GM23338 (cell line): ENCODE measurements around the gene DNAJB8. TPM values are rescaled to one million over a fixed set of nuclear protein-coding genes. Genes with fewer than 3 reads are reported as not detected.

Experiments used
- ATAC-seq: fragments of 200-7000 bp; cut with Tn5 transposase; 3 replicates; pipeline ENCODE4 v1.9.1; 2020
- DNase-seq: peaks from one replicate; pipeline ENCODE4 v3.0.0-alpha.2; 2015; ENCODE audit warnings: low spot score
- H2AFZ ChIP-seq: fragments of 200-600 bp; sonication (generic); 2 replicates; pipeline ENCODE4 v1.8.0; 2016; ENCODE audit warnings: antibody characterized with exemption, mild to moderate bottlenecking, moderate library complexity
- H3F3A ChIP-seq: fragments of 200-600 bp; sonication (generic); replicated peaks from 2 replicates; pipeline ENCODE4 v1.8.0; 2017; ENCODE audit warnings: antibody characterized with exemption, mixed run types, low read depth
- H3K27ac ChIP-seq: fragments of 200-600 bp; sonication (generic); 2 replicates; pipeline ENCODE4 v1.6.1; 2016; ENCODE audit warnings: low read depth
- H3K27me3 ChIP-seq: fragments of 200-600 bp; sonication (generic); 2 replicates; pipeline ENCODE4 v1.8.0; 2016; ENCODE audit warnings: mild to moderate bottlenecking, mixed run types, moderate library complexity; ENCODE audit not compliant: insufficient read depth
- H3K36me3 ChIP-seq: fragments of 200-600 bp; sonication (generic); 2 replicates; pipeline ENCODE4 v1.8.0; 2016; ENCODE audit warnings: mild to moderate bottlenecking; ENCODE audit not compliant: insufficient read depth
- H3K4me1 ChIP-seq: fragments of 200-600 bp; sonication (generic); 2 replicates; pipeline ENCODE4 v1.8.0; 2016; ENCODE audit warnings: mild to moderate bottlenecking, moderate library complexity; ENCODE audit not compliant: insufficient read depth
- H3K4me2 ChIP-seq: fragments of 200-600 bp; sonication (generic); 2 replicates; pipeline ENCODE4 v1.7.1; 2017; ENCODE audit warnings: mixed run types
- H3K4me3 ChIP-seq: fragments of 200-600 bp; sonication (generic); 2 replicates; pipeline ENCODE4 v1.6.1; 2016; ENCODE audit warnings: mixed run types
- H3K79me2 ChIP-seq: fragments of 200-600 bp; sonication (generic); replicated peaks from 2 replicates; pipeline ENCODE4 v1.8.0; 2017; ENCODE audit warnings: mild to moderate bottlenecking; ENCODE audit not compliant: insufficient read depth
- H3K9me2 ChIP-seq: fragments of 200-600 bp; sonication (generic); 2 replicates; pipeline ENCODE4 v1.8.0; 2017; ENCODE audit not compliant: insufficient read depth
- H4K20me1 ChIP-seq: fragments of 200-600 bp; sonication (generic); replicated peaks from 2 replicates; pipeline ENCODE4 v1.8.0; 2017; ENCODE audit warnings: mild to moderate bottlenecking; ENCODE audit not compliant: insufficient read depth
- H3K27ac Mint-ChIP-seq: 2 replicates; pipeline ENCODE4 v1.8.0; 2020; ENCODE audit warnings: inconsistent platforms, mild to moderate bottlenecking, moderate library complexity, mixed read lengths
- H3K27me3 Mint-ChIP-seq: 3 replicates; pipeline ENCODE4 v1.8.0; 2022; ENCODE audit warnings: low read depth, mild to moderate bottlenecking, moderate library complexity, mixed read lengths, inconsistent platforms; ENCODE audit not compliant: insufficient read depth, poor library complexity
- H3K36me3 Mint-ChIP-seq: 3 replicates; pipeline ENCODE4 v1.8.0; 2021; ENCODE audit warnings: low read depth, mild to moderate bottlenecking, inconsistent platforms, moderate library complexity, mixed read lengths
- H3K4me1 Mint-ChIP-seq: 3 replicates; pipeline ENCODE4 v1.8.0; 2020; ENCODE audit warnings: mild to moderate bottlenecking, inconsistent platforms, mixed read lengths
- H3K4me3 Mint-ChIP-seq: 3 replicates; pipeline ENCODE4 v1.8.0; 2021; ENCODE audit warnings: moderate library complexity, mild to moderate bottlenecking, inconsistent platforms, mixed read lengths
- H3K9me3 Mint-ChIP-seq: 3 replicates; pipeline ENCODE4 v1.8.0; 2020; ENCODE audit warnings: moderate library complexity, mild to moderate bottlenecking, inconsistent platforms, mixed read lengths
- CREB1 ChIP-seq: fragments of 250-450 bp; sonication (Bioruptor Pico); IDR thresholded peaks from 2 replicates; pipeline ENCODE4 v1.5.0; 2020; ENCODE audit warnings: low read depth, mild to moderate bottlenecking, moderate library complexity
- EZH2 ChIP-seq: fragments of 200-600 bp; sonication (generic); IDR thresholded peaks from one replicate; pipeline ENCODE4 v1.8.0; 2017; ENCODE audit warnings: antibody characterized with exemption, mild to moderate bottlenecking, low read depth; ENCODE audit not compliant: unreplicated experiment
- EZH2phosphoT487 ChIP-seq: fragments of 200-600 bp; sonication (generic); IDR thresholded peaks from one replicate; pipeline ENCODE4 v1.8.1; 2018; ENCODE audit warnings: antibody characterized with exemption; ENCODE audit not compliant: unreplicated experiment
- JUNB ChIP-seq: IDR thresholded peaks from one replicate; pipeline ENCODE4 v1.6.1; 2016; ENCODE audit warnings: antibody characterized with exemption; ENCODE audit not compliant: unreplicated experiment
- NANOG ChIP-seq: IDR thresholded peaks from 2 replicates; pipeline ENCODE4 v1.6.1; 2016; ENCODE audit warnings: antibody characterized with exemption, borderline replicate concordance
- POLR2AphosphoS5 ChIP-seq: IDR thresholded peaks from 2 replicates; pipeline ENCODE4 v1.6.1; 2016; ENCODE audit warnings: antibody characterized with exemption, low read depth
- ZNF114 ChIP-seq: fragments of 250-450 bp; sonication (Bioruptor Pico); IDR thresholded peaks from 2 replicates; pipeline ENCODE4 v1.5.0; 2020; ENCODE audit warnings: mild to moderate bottlenecking, moderate library complexity
- ZNF331 ChIP-seq: fragments of 250-450 bp; sonication (Bioruptor Pico); IDR thresholded peaks from 2 replicates; pipeline ENCODE4 v1.5.0; 2020; ENCODE audit warnings: low read depth, mild to moderate bottlenecking, moderate library complexity
- ZNF462 ChIP-seq: fragments of 250-450 bp; sonication (Bioruptor Pico); IDR thresholded peaks from 2 replicates; pipeline ENCODE4 v1.5.0; 2020; ENCODE audit warnings: mild to moderate bottlenecking, moderate library complexity
- polyA plus RNA-seq: library from polyadenylated mRNA; unstranded; fragments of >200 nt; fragmentation: Nextera tagmentation; extraction: Ambion mirVana; gene quantifications from 2 replicates; pipeline ENCODE4 v1.2.1, GENCODE V29; 2016
- total RNA-seq: library from RNA; depleted of rRNA; stranded (reverse); fragments of >200 nt; shearing (Covaris generic); gene quantifications from 2 replicates; pipeline ENCODE4 v1.2.3, GENCODE V29; 2014
- TF ChIP-seq, protein P1 (sequence below): IDR thresholded peaks from one replicate; pipeline ENCODE4 v1.6.1; 2018; ENCODE audit warnings: antibody characterized with exemption; ENCODE audit not compliant: unreplicated experiment
- TF ChIP-seq, protein P2 (sequence below): IDR thresholded peaks from 2 replicates; pipeline ENCODE4 v1.6.1; 2016; ENCODE audit warnings: antibody characterized with exemption

Gene DNAJB8
- total and polyA plus RNA-seq, 2 experiments from 2014 or later: not detected

- Mint-ChIP-seq H3K27ac (no peak overlapping the region), H3K4me3 (no peak overlapping the region), H3K27me3 (peaks cover 20% of the 10 kb centered on the region), H3K4me1 (peaks cover 10% of the 10 kb centered on the region), H3K36me3 (no peaks in the 10 kb centered on the region; the same call in 2 of the 3 replicates), H3K9me3 (no peaks in the 10 kb centered on the region; the same call in 2 of the 3 replicates)
- no peaks in the 10 kb centered on the region for H3K79me2 ChIP-seq
- ATAC-seq (no peak), DNase-seq (no peak)
- TF ChIP-seq NANOG (no peak), EZH2 (no peak), ZNF114 (CRISPR knock-in tag) (no peak), ZNF462 (CRISPR knock-in tag) (no peak), CREB1 (CRISPR knock-in tag) (no peak), ZNF331 (CRISPR knock-in tag) (no peak), JUNB (no peak), POLR2AphosphoS5 (no peak), EZH2phosphoT487 (no peak)
- TF ChIP-seq, protein P1, sequence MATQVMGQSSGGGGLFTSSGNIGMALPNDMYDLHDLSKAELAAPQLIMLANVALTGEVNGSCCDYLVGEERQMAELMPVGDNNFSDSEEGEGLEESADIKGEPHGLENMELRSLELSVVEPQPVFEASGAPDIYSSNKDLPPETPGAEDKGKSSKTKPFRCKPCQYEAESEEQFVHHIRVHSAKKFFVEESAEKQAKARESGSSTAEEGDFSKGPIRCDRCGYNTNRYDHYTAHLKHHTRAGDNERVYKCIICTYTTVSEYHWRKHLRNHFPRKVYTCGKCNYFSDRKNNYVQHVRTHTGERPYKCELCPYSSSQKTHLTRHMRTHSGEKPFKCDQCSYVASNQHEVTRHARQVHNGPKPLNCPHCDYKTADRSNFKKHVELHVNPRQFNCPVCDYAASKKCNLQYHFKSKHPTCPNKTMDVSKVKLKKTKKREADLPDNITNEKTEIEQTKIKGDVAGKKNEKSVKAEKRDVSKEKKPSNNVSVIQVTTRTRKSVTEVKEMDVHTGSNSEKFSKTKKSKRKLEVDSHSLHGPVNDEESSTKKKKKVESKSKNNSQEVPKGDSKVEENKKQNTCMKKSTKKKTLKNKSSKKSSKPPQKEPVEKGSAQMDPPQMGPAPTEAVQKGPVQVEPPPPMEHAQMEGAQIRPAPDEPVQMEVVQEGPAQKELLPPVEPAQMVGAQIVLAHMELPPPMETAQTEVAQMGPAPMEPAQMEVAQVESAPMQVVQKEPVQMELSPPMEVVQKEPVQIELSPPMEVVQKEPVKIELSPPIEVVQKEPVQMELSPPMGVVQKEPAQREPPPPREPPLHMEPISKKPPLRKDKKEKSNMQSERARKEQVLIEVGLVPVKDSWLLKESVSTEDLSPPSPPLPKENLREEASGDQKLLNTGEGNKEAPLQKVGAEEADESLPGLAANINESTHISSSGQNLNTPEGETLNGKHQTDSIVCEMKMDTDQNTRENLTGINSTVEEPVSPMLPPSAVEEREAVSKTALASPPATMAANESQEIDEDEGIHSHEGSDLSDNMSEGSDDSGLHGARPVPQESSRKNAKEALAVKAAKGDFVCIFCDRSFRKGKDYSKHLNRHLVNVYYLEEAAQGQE: no peak
- TF ChIP-seq, protein P2, sequence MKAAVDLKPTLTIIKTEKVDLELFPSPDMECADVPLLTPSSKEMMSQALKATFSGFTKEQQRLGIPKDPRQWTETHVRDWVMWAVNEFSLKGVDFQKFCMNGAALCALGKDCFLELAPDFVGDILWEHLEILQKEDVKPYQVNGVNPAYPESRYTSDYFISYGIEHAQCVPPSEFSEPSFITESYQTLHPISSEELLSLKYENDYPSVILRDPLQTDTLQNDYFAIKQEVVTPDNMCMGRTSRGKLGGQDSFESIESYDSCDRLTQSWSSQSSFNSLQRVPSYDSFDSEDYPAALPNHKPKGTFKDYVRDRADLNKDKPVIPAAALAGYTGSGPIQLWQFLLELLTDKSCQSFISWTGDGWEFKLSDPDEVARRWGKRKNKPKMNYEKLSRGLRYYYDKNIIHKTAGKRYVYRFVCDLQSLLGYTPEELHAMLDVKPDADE: no peak
- no peak overlapping the region for H2AFZ ChIP-seq
- H3F3A ChIP-seq: no peaks in the 10 kb centered on the region
- no peak overlapping the region for H3K4me2 ChIP-seq
- H3K27me3 ChIP-seq: peaks cover 9% of the 10 kb centered on the region
- no peaks in the 10 kb centered on the region for H4K20me1 ChIP-seq
- no peaks in the 10 kb centered on the region for H3K4me1 ChIP-seq
- no peaks in the 10 kb centered on the region for H3K36me3 ChIP-seq
- H3K27ac ChIP-seq: no peak overlapping the region
- no peak overlapping the region for H3K4me3 ChIP-seq
- H3K9me2 ChIP-seq: no peaks in the 10 kb centered on the region
Measured at GRCh38 chr3:128421439-128421836, 45.3 kb downstream of the DNAJB8 start.
